Keratinocyte (primary cell): ENCODE results near the gene ZFYVE28. TPM values are rescaled to one million over a fixed set of nuclear protein-coding genes. Genes with fewer than 3 reads are reported as not detected.

Source experiments
- DNase-seq: peaks from one replicate; pipeline ENCODE4 v3.0.0-alpha.2; 2011; ENCODE audit warnings: low read depth, missing footprints, low spot score
- FAIRE-seq: peaks from 2 replicates; lab custom pipeline; 2011; peaks lifted over from hg19 to GRCh38; lab: Jason Lieb, UNC
- H2AFZ ChIP-seq: 2 replicates; pipeline ENCODE4 v1.6.0; 2012; ENCODE audit warnings: low read length, control low read depth, inconsistent platforms; ENCODE audit not compliant: control insufficient read depth
- H3K27ac ChIP-seq: 2 replicates; pipeline ENCODE4 v1.5.1; 2011; ENCODE audit warnings: low read length; ENCODE audit not compliant: control insufficient read depth, insufficient read depth
- H3K27me3 ChIP-seq: 3 replicates; pipeline ENCODE4 v1.6.0; 2011; ENCODE audit warnings: low read length; ENCODE audit not compliant: control insufficient read depth, insufficient read depth; ENCODE audit errors: extremely low read depth
- H3K36me3 ChIP-seq, 2 experiments: 2 replicates in 1 of 2; 3 replicates in 1 of 2; pipeline ENCODE4 v1.5.1; 2011; ENCODE audit warnings: low read length in 2 of 2, mild to moderate bottlenecking in 1 of 2; ENCODE audit not compliant: control insufficient read depth in 2 of 2, insufficient read depth in 2 of 2; ENCODE audit errors: extremely low read depth in 1 of 2
- H3K4me1 ChIP-seq: 3 replicates; pipeline ENCODE4 v1.5.1; 2011; ENCODE audit warnings: low read length; ENCODE audit not compliant: control insufficient read depth, insufficient read depth; ENCODE audit errors: extremely low read depth
- H3K4me2 ChIP-seq: 3 replicates; pipeline ENCODE4 v1.6.0; 2011; ENCODE audit warnings: low read depth, low read length; ENCODE audit not compliant: control insufficient read depth, insufficient read depth; ENCODE audit errors: extremely low read depth
- H3K4me3 ChIP-seq, 3 experiments: fragments of 200-600 bp in 1 of 3; sonication (generic) in 1 of 3; 2 replicates in 2 of 3; 3 replicates in 1 of 3; pipeline ENCODE4 v1.5.1; 2011 to 2016; ENCODE audit warnings: low read length in 3 of 3, mild to moderate bottlenecking in 3 of 3, control low read depth in 2 of 3, inconsistent platforms in 1 of 3, low read depth in 1 of 3, mixed read lengths in 1 of 3, mixed run types in 1 of 3, moderate library complexity in 1 of 3; ENCODE audit not compliant: control insufficient read depth in 2 of 3, insufficient read depth in 2 of 3; ENCODE audit errors: extremely low read depth in 1 of 3
- H3K79me2 ChIP-seq: 2 replicates; pipeline ENCODE4 v1.6.0; 2012; ENCODE audit warnings: low read length; ENCODE audit not compliant: control insufficient read depth, insufficient read depth
- H3K9ac ChIP-seq: 3 replicates; pipeline ENCODE4 v1.6.0; 2011; ENCODE audit warnings: low read length; ENCODE audit not compliant: control insufficient read depth, insufficient read depth; ENCODE audit errors: extremely low read depth
- H3K9me1 ChIP-seq: 3 replicates; pipeline ENCODE4 v1.6.0; 2011; ENCODE audit warnings: low read length; ENCODE audit not compliant: control insufficient read depth, insufficient read depth; ENCODE audit errors: extremely low read depth
- H3K9me3 ChIP-seq: 2 replicates; pipeline ENCODE4 v1.5.1; 2012; ENCODE audit warnings: low read depth, low read length; ENCODE audit not compliant: control insufficient read depth
- H4K20me1 ChIP-seq: 3 replicates; pipeline ENCODE4 v1.6.0; 2011; ENCODE audit warnings: low read length; ENCODE audit not compliant: control insufficient read depth, insufficient read depth; ENCODE audit errors: extremely low read depth
- EZH2 ChIP-seq: IDR thresholded peaks from one replicate; pipeline ENCODE4 v1.6.1; 2012; ENCODE audit warnings: inconsistent platforms, mild to moderate bottlenecking, low read length, moderate library complexity
- dilution Hi-C: fragments of 300-500 bp; cut with MboI; formaldehyde crosslinking; loops from one replicate; pipeline ENCODE4 v1.7.0; 2020; ENCODE audit warnings: low sequenced_read_pairs; ENCODE audit not compliant: extremely low pct_ligation_motif_present
- polyA plus RNA-seq, 5 experiments: library from polyadenylated mRNA; depleted of rRNA in 3 of 5; stranded (reverse) in 3 of 5; stranded (forward) in 1 of 5; unstranded in 1 of 5; fragments of >200 nt; gene quantifications; 1 replicate in 1 of 5; 2 replicates in 3 of 5; 3 replicates in 1 of 5; pipeline versions ENCODE4 v1.2.1 to v1.2.3, GENCODE V29; 2011 to 2012; ENCODE audit warnings: missing spikeins in 2 of 5, low read depth in 1 of 5, low replicate concordance in 1 of 5
- TF ChIP-seq, protein P1 (sequence below), 3 experiments: IDR thresholded peaks in 1 of 3; conservative IDR thresholded peaks in 1 of 3; optimal IDR thresholded peaks in 1 of 3; 2 replicates in 2 of 3; 3 replicates in 1 of 3; pipeline versions ENCODE3 to v1.5.1; 2011; ENCODE audit warnings: low read length in 3 of 3, mild to moderate bottlenecking in 3 of 3, moderate library complexity in 2 of 3, control low read depth in 1 of 3, inconsistent platforms in 1 of 3; ENCODE audit not compliant: insufficient read depth in 2 of 3; ENCODE audit errors: extremely low read depth in 1 of 3

The ZFYVE28 gene
- polyA plus RNA-seq, 1 donor (not counting 4 experiments of a cell fraction or from before 2014, with no cell fraction given) = 0.33 TPM

DNA sequence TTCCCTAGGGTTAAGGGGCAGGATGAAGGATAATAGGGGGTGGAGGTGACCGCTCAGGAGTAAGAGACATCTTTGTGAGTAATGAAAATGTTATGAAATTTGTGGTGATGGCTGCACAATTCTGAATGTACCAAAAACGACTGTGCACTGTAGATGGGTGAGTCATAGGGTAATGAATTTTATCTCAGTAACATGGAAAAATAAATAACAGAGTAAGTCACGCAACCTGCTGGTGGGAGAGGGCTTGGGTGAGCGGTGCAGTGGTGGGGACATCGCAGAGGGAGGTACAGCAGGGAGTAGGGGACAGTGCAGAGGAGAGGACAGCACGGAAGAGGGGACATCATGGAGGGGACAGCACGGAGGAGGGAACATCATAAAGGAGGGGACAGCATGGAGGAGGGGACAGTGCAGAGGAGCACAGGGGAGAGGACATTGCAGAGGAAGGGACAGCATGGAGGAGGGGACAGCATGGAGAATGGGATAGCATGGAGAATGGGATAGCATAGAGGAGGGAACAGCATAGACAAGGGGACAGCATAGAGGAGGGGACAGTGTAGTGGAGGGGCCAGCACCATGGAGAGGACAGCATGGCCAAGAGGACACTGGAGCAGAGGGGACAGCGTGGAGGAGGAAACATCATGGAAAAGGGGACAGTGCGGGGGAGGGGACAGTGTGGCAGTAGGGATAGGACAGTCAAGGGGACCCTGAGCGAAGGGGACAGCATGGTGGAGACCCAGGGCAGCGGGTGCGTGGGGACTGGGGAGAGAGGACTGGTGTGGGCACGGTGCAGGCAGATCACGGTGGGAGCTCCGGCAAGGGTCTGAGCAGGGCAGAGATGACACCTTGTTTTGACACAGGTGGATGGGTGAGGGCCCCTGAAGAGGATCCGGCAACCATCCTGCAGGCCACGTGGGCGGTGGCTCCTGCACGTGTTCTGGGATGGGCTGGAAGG is 88.1 kb downstream of the ZFYVE28 start:
- TF ChIP-seq, protein P1, sequence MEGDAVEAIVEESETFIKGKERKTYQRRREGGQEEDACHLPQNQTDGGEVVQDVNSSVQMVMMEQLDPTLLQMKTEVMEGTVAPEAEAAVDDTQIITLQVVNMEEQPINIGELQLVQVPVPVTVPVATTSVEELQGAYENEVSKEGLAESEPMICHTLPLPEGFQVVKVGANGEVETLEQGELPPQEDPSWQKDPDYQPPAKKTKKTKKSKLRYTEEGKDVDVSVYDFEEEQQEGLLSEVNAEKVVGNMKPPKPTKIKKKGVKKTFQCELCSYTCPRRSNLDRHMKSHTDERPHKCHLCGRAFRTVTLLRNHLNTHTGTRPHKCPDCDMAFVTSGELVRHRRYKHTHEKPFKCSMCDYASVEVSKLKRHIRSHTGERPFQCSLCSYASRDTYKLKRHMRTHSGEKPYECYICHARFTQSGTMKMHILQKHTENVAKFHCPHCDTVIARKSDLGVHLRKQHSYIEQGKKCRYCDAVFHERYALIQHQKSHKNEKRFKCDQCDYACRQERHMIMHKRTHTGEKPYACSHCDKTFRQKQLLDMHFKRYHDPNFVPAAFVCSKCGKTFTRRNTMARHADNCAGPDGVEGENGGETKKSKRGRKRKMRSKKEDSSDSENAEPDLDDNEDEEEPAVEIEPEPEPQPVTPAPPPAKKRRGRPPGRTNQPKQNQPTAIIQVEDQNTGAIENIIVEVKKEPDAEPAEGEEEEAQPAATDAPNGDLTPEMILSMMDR (optimal IDR thresholded peaks at IDR 0.05 in 1 of 3, IDR thresholded peaks at IDR 0.05 in 1 of 3, conservative IDR thresholded peaks at IDR 0.05 in 1 of 3; ENCODE audit: extremely low read depth in 1 of 3, insufficient read depth in 2 of 3, low read length in 3 of 3) = no peak
- no peak for TF ChIP-seq EZH2

DNA sequence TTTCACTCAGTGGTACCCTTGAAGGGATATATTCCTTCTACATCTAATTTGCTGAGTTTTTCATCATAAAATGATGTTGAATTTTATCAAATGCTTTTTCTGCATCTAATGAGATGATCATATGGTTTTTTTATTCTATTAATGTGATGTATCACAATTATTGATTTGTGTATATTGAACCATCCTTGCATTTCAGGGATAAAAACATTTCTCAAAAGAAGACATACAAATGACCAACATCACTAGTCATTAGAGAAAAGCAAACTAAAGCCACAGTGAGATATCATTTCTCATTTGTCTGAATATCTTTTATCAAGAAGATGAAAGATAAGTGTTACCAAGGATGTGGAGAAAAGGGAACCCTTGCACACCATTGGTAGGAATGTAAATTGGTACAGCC is 90.9 kb downstream of the ZFYVE28 start:
- no peak overlapping the region for H3K4me2 ChIP-seq
- peaks cover 3% of the 10 kb centered on the region for H3K9me1 ChIP-seq

More for the DNA sequence above, 88.1 kb downstream of the ZFYVE28 start:
- no peaks in the 10 kb centered on the region for H3K36me3 ChIP-seq
- H3K27ac ChIP-seq = no peak overlapping the region
- H3K9me3 ChIP-seq = no peaks in the 10 kb centered on the region
- no peak overlapping the region for H3K4me3 ChIP-seq
- H3K9me1 ChIP-seq = peaks cover 3% of the 10 kb centered on the region
- H3K4me1 ChIP-seq = peaks cover 6% of the 10 kb centered on the region
- no peaks in the 10 kb centered on the region for H3K27me3 ChIP-seq
- DNase-seq = no peak
- FAIRE-seq = no peak
- no peak overlapping the region for H2AFZ ChIP-seq
- no peaks in the 10 kb centered on the region for H3K79me2 ChIP-seq
- no peak overlapping the region for H3K9ac ChIP-seq
- dilution Hi-C loops = no loop called here
- no peak overlapping the region for H3K4me2 ChIP-seq
- no peaks in the 10 kb centered on the region for H4K20me1 ChIP-seq

More for the DNA sequence above, 90.9 kb downstream of the ZFYVE28 start:
- Histone ChIP-seq H3K4me1 (peaks cover 6% of the 10 kb centered on the region), H2AFZ (no peak overlapping the region), H3K79me2 (no peaks in the 10 kb centered on the region), H3K9me3 (no peaks in the 10 kb centered on the region), H3K9ac (no peak overlapping the region), H3K36me3 (no peaks in the 10 kb centered on the region), H4K20me1 (no peaks in the 10 kb centered on the region), H3K4me3 (no peak overlapping the region), H3K27ac (no peak overlapping the region), H3K27me3 (no peaks in the 10 kb centered on the region)
- no peak for TF ChIP-seq EZH2
- TF ChIP-seq, protein P1 (optimal IDR thresholded peaks at IDR 0.05 in 1 of 3, IDR thresholded peaks at IDR 0.05 in 1 of 3, conservative IDR thresholded peaks at IDR 0.05 in 1 of 3; ENCODE audit: extremely low read depth in 1 of 3, insufficient read depth in 2 of 3, low read length in 3 of 3) = no peak
- FAIRE-seq (no peak), DNase-seq (no peak)
- dilution Hi-C loops = no loop called here
